ENCODE results near the gene SCGB3A2.

DNA sequence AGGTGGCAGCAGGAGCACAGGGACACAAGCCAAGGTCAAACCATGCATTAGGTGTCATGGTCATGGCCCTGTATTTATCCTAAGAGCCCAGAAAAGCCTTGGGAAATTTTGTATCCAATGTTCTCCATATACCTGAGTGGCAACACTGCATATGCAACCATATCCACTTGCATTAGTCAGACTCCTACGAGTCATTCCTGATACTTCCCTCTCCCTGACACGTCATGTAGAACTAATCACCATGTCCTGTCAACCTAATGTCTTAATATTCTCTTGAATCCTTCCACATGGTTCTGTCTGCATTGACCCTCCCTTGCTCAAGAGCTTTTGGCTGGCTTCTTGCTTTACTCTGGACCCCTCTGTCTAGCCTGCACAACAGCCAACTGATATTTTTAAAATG is 9.4 kb downstream of the SCGB3A2 start:
- TF ChIP-seq, protein P1, sequence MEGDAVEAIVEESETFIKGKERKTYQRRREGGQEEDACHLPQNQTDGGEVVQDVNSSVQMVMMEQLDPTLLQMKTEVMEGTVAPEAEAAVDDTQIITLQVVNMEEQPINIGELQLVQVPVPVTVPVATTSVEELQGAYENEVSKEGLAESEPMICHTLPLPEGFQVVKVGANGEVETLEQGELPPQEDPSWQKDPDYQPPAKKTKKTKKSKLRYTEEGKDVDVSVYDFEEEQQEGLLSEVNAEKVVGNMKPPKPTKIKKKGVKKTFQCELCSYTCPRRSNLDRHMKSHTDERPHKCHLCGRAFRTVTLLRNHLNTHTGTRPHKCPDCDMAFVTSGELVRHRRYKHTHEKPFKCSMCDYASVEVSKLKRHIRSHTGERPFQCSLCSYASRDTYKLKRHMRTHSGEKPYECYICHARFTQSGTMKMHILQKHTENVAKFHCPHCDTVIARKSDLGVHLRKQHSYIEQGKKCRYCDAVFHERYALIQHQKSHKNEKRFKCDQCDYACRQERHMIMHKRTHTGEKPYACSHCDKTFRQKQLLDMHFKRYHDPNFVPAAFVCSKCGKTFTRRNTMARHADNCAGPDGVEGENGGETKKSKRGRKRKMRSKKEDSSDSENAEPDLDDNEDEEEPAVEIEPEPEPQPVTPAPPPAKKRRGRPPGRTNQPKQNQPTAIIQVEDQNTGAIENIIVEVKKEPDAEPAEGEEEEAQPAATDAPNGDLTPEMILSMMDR (IDR thresholded peaks at IDR 0.05; ENCODE audit: poor library complexity, severe bottlenecking), result no peak
- TF ChIP-seq POLR2AphosphoS5 (IDR thresholded peaks at IDR 0.05), result no peak
- TF ChIP-seq EZH2 (IDR thresholded peaks at IDR 0.05; ENCODE audit: borderline replicate concordance, insufficient read depth, low read length, poor library complexity, severe bottlenecking), result no peak
- TF ChIP-seq TAF1 (IDR thresholded peaks at IDR 0.05; ENCODE audit: low read depth), result no peak
- no peak for TF ChIP-seq EP300 (conservative IDR thresholded peaks at IDR 0.05; ENCODE audit: poor library complexity, severe bottlenecking)
- TF ChIP-seq RAD21 (conservative IDR thresholded peaks at IDR 0.05), result no peak
- no peak for TF ChIP-seq MXI1 (conservative IDR thresholded peaks at IDR 0.05; ENCODE audit: poor library complexity, severe bottlenecking)
- TF ChIP-seq SMC3 (conservative IDR thresholded peaks at IDR 0.05; ENCODE audit: poor library complexity), result no peak
- TF ChIP-seq, protein P2, sequence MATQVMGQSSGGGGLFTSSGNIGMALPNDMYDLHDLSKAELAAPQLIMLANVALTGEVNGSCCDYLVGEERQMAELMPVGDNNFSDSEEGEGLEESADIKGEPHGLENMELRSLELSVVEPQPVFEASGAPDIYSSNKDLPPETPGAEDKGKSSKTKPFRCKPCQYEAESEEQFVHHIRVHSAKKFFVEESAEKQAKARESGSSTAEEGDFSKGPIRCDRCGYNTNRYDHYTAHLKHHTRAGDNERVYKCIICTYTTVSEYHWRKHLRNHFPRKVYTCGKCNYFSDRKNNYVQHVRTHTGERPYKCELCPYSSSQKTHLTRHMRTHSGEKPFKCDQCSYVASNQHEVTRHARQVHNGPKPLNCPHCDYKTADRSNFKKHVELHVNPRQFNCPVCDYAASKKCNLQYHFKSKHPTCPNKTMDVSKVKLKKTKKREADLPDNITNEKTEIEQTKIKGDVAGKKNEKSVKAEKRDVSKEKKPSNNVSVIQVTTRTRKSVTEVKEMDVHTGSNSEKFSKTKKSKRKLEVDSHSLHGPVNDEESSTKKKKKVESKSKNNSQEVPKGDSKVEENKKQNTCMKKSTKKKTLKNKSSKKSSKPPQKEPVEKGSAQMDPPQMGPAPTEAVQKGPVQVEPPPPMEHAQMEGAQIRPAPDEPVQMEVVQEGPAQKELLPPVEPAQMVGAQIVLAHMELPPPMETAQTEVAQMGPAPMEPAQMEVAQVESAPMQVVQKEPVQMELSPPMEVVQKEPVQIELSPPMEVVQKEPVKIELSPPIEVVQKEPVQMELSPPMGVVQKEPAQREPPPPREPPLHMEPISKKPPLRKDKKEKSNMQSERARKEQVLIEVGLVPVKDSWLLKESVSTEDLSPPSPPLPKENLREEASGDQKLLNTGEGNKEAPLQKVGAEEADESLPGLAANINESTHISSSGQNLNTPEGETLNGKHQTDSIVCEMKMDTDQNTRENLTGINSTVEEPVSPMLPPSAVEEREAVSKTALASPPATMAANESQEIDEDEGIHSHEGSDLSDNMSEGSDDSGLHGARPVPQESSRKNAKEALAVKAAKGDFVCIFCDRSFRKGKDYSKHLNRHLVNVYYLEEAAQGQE (IDR thresholded peaks at IDR 0.05; ENCODE audit: borderline replicate concordance), result no peak
